HL-60/S4 (cell line): ENCODE measurements around the gene PCNX1.
"Not testable (repeated sequence)": the region's sequence is repeated elsewhere in the genome, so short reads cannot be mapped to it uniquely, and the experiment has no call there.

ENCODE experiments used
- in situ Hi-C: fragments of 300-500 bp; cut with MboI; formaldehyde crosslinking; loops from 2 replicates; pipeline ENCODE4 v1.14.3; 2022; ENCODE audit warnings: low sequenced_read_pairs

The PCNX1 gene

GRCh38 chr14:70907176-70907995, at the start of gene PCNX1:
Gene PCNX1 (plus strand): TSS chr14:70907459. CDS start chr14:70907851, 392 bp downstream.
- in situ Hi-C loops: no loop called here

- in situ Hi-C loops: no loop called here
Measured at GRCh38 chr14:70857496-70857890, 49.8 kb upstream of the PCNX1 start.

GRCh38 chr14:70858641-70859040, 48.6 kb upstream of the PCNX1 start:
- in situ Hi-C loops: no loop called here

GRCh38 chr14:70866992-70867391, 40.3 kb upstream of the PCNX1 start:
- in situ Hi-C loops: not testable (repeated sequence)

- in situ Hi-C loops: no loop called here
Measured at GRCh38 chr14:70871001-70871400, 36.3 kb upstream of the PCNX1 start.

- in situ Hi-C loops: no loop called here
Measured at GRCh38 chr14:70871863-70872677, 35.2 kb upstream of the PCNX1 start.

GRCh38 chr14:70872678-70873020, 34.6 kb upstream of the PCNX1 start:
- in situ Hi-C loops: no loop called here

- in situ Hi-C loops: no loop called here
Measured at GRCh38 chr14:70873627-70874026, 33.6 kb upstream of the PCNX1 start.

- in situ Hi-C loops: not testable (repeated sequence)
Measured at GRCh38 chr14:70875811-70876460, 31.3 kb upstream of the PCNX1 start.

- in situ Hi-C loops: no loop called here
Measured at GRCh38 chr14:70879448-70879847, 27.8 kb upstream of the PCNX1 start.

GRCh38 chr14:70880888-70881287, 26.4 kb upstream of the PCNX1 start:
- in situ Hi-C loops: not testable (repeated sequence)

- in situ Hi-C loops: no loop called here
Measured at GRCh38 chr14:70881549-70882177, 25.6 kb upstream of the PCNX1 start.

- in situ Hi-C loops: no loop called here
Measured at GRCh38 chr14:70882776-70883492, 24.3 kb upstream of the PCNX1 start.

- in situ Hi-C loops: no loop called here
Measured at GRCh38 chr14:70884595-70885342, 22.5 kb upstream of the PCNX1 start.

- in situ Hi-C loops: no loop called here
Measured at GRCh38 chr14:70885343-70886022, 21.8 kb upstream of the PCNX1 start.

- in situ Hi-C loops: no loop called here
Measured at GRCh38 chr14:70886421-70887206, 20.6 kb upstream of the PCNX1 start.

- in situ Hi-C loops: no loop called here
Measured at GRCh38 chr14:70887207-70887681, 20.0 kb upstream of the PCNX1 start.
